PC-3 (cell line): ENCODE measurements around the gene CRISPLD2. TPM values are rescaled to one million over a fixed set of nuclear protein-coding genes. Genes with fewer than 3 reads are reported as not detected.

Source experiments
- ATAC-seq: fragments of 200-7000 bp; cut with Tn5 transposase; 2 replicates; pipeline ENCODE4 v1.9.1; 2020; ENCODE audit warnings: mild to moderate bottlenecking, moderate library complexity
- BruUV-seq: library from RNA; stranded (reverse); fragments of 400-500 nt; replicated peaks from 2 replicates; lab custom pipeline; 2021; lab: Mats Ljungman, UMichigan
- CTCF ChIA-PET: fragments of 300-600 bp; sonication (Branson Sonifier 250); formaldehyde crosslinking; loops from one replicate; lab custom pipeline; 2022; ENCODE audit warnings: antibody characterized with exemption; lab: Charles Lee
- POLR2A ChIA-PET: fragments of 300-600 bp; sonication (Branson Sonifier 250); formaldehyde crosslinking; loops from one replicate; lab custom pipeline; 2022; ENCODE audit warnings: antibody characterized with exemption; ENCODE audit not compliant: unreplicated experiment; lab: Charles Lee
- DNase-seq: peaks from one replicate; pipeline ENCODE4 v3.0.0-alpha.2; 2015
- H2AFZ ChIP-seq: fragments of 300-600 bp; sonication (generic); 2 replicates; pipeline ENCODE4 v1.6.0; 2016; ENCODE audit warnings: antibody characterized with exemption, low read length
- H3F3A ChIP-seq: fragments of 300-600 bp; sonication (generic); one replicate; pipeline ENCODE4 v1.6.0; 2017; ENCODE audit warnings: antibody characterized with exemption, low read length, control low read depth, mild to moderate bottlenecking; ENCODE audit not compliant: unreplicated experiment
- H3K27ac ChIP-seq: fragments of 300-600 bp; sonication (generic); 2 replicates; pipeline ENCODE4 v1.5.1; 2016; ENCODE audit warnings: mild to moderate bottlenecking, low read length
- H3K27me3 ChIP-seq: fragments of 300-600 bp; sonication (generic); 2 replicates; pipeline ENCODE4 v1.6.1; 2016; ENCODE audit warnings: low read length, mixed read lengths
- H3K36me3 ChIP-seq: fragments of 300-600 bp; sonication (generic); 2 replicates; pipeline ENCODE4 v1.6.1; 2016; ENCODE audit warnings: low read depth, mixed run types, low read length, mixed read lengths
- H3K4me1 ChIP-seq: fragments of 300-600 bp; sonication (generic); 2 replicates; pipeline ENCODE4 v1.5.1; 2016; ENCODE audit warnings: low read length; ENCODE audit not compliant: insufficient read depth
- H3K4me2 ChIP-seq: fragments of 300-600 bp; sonication (generic); 2 replicates; pipeline ENCODE4 v1.6.0; 2016; ENCODE audit warnings: low read length
- H3K4me3 ChIP-seq: fragments of 300-600 bp; sonication (generic); 2 replicates; pipeline ENCODE4 v1.5.1; 2016; ENCODE audit warnings: mild to moderate bottlenecking, low read length, mixed read lengths
- H3K79me2 ChIP-seq: fragments of 300-600 bp; sonication (generic); 2 replicates; pipeline ENCODE4 v1.6.1; 2017; ENCODE audit warnings: low read length, mixed read lengths
- H3K9ac ChIP-seq: fragments of 300-600 bp; sonication (generic); 2 replicates; pipeline ENCODE4 v1.6.0; 2016; ENCODE audit warnings: mild to moderate bottlenecking, low read length
- H3K9me2 ChIP-seq: fragments of 300-600 bp; sonication (generic); replicated peaks from 2 replicates; pipeline ENCODE4 v1.6.1; 2016; ENCODE audit warnings: mixed run types, low read length, mixed read lengths
- H3K9me3 ChIP-seq: fragments of 300-600 bp; sonication (generic); 2 replicates; pipeline ENCODE4 v1.6.1; 2016; ENCODE audit warnings: low read length, mixed read lengths
- H4K20me1 ChIP-seq: fragments of 300-600 bp; sonication (generic); 2 replicates; pipeline ENCODE4 v1.6.1; 2016; ENCODE audit warnings: low read length, mixed read lengths
- EZH2 ChIP-seq: fragments of 300-600 bp; sonication (generic); IDR thresholded peaks from one replicate; pipeline ENCODE4 v1.6.1; 2017; ENCODE audit warnings: antibody characterized with exemption, mild to moderate bottlenecking, low read length; ENCODE audit not compliant: unreplicated experiment
- EZH2phosphoT487 ChIP-seq: fragments of 300-600 bp; sonication (generic); IDR thresholded peaks from 2 replicates; pipeline ENCODE4 v1.6.1; 2018; ENCODE audit warnings: mild to moderate bottlenecking, antibody characterized with exemption, low read length, borderline replicate concordance
- intact Hi-C: fragments of 100-400 bp; cut with micrococcal nuclease; formaldehyde crosslinking; loops from 2 replicates; pipeline ENCODE4 v1.9.0; 2023
- total RNA-seq: library from RNA; depleted of rRNA; stranded (reverse); fragments of >200 nt; gene quantifications from 2 replicates; pipeline ENCODE4 v1.2.3, GENCODE V29; 2014
- TF ChIP-seq, protein P1 (sequence below): fragments of 300-600 bp; sonication (generic); conservative IDR thresholded peaks from 2 replicates; pipeline ENCODE4 v1.5.1; 2017; ENCODE audit warnings: antibody characterized with exemption, low read depth, mild to moderate bottlenecking, low read length

The CRISPLD2 gene
- total RNA-seq, 1 experiment from 2014 or later = 2.8 TPM

DNA sequence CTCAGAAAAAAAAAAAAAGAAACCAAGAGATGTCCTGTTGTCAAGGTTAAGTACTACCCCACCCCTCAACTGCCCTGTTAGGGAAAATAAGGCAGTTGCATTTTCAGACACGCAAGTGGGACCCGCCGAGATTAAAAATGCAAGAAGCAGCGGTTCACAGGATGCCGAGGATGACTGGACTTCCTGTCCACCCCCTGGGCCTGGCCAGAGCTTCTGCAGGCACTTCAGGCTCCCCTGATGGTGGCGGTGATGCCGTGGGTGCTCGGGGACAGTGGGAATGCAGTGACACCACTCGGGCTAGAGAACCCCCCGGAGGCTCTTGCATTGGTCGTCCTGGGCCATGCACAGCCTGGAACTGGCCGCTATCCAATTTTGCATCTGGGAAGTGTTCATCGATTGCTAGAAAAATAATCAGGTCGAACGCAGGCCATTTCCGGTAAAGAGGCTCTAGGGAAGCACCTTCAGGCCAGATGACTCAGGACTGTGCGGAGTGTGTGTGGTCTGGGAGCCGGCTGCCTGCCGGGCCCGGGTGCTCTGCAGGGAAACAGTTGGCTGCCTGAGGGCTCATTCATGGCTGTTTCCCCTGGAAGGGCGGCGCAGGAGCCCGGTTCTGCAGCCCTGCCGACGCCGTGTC is 13.4 kb upstream of the CRISPLD2 start:
- intact Hi-C loops = no loop called here
- Histone ChIP-seq H3K4me1 (peaks cover 13% of the 10 kb centered on the region), H3K27me3 (no peaks in the 10 kb centered on the region), H3K9me3 (no peaks in the 10 kb centered on the region), H3F3A (no peaks in the 10 kb centered on the region), H3K9ac (0 out of 2 replicates have a peak overlapping the region, but pooled peaks have one; percentile 2), H2AFZ (peak overlapping the region; percentile 63), H3K4me2 (peak overlapping the region; percentile 80), H4K20me1 (no peaks in the 10 kb centered on the region), H3K9me2 (no peaks in the 10 kb centered on the region), H3K79me2 (no peaks in the 10 kb centered on the region), H3K4me3 (peak overlapping the region; percentile 54), H3K27ac (peak overlapping the region; percentile 67), H3K36me3 (no peaks in the 10 kb centered on the region)
- BruUV-seq = no TSS peak
- ChIA-PET POLR2A (interaction anchor here (0.7 kb wide), 1 partner anchor 53 kb away, joined by 3 read pairs; no protein-coding TSS in a partner anchor), CTCF (no interaction called here)
- TF ChIP-seq, protein P1, sequence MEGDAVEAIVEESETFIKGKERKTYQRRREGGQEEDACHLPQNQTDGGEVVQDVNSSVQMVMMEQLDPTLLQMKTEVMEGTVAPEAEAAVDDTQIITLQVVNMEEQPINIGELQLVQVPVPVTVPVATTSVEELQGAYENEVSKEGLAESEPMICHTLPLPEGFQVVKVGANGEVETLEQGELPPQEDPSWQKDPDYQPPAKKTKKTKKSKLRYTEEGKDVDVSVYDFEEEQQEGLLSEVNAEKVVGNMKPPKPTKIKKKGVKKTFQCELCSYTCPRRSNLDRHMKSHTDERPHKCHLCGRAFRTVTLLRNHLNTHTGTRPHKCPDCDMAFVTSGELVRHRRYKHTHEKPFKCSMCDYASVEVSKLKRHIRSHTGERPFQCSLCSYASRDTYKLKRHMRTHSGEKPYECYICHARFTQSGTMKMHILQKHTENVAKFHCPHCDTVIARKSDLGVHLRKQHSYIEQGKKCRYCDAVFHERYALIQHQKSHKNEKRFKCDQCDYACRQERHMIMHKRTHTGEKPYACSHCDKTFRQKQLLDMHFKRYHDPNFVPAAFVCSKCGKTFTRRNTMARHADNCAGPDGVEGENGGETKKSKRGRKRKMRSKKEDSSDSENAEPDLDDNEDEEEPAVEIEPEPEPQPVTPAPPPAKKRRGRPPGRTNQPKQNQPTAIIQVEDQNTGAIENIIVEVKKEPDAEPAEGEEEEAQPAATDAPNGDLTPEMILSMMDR = no peak
- no peak for TF ChIP-seq EZH2phosphoT487
- no peak for TF ChIP-seq EZH2
- DNase-seq (peak; percentile 83), ATAC-seq (peak; percentile 97)

DNA sequence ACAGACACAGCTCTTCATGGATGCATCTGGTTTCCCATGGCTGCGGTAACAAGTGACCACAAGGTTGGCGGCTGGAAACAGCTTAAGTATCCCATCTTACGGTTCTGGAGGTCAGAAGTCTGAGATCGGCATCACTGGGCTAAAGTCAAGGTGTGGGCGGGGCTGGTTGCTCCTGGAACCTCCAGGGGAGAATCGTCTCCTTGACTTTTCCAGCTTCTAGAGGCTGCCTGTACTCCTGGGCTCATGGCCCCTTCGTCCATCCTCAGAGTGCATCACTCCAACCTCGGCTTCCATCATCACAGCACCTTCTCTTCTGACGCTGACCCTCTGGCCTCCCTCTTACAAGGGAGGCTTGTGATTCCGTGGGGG is 12.9 kb upstream of the CRISPLD2 start:
- H3K4me2 ChIP-seq = peak overlapping the region; percentile 80
- CTCF ChIA-PET = no interaction called here
- no peaks in the 10 kb centered on the region for H3K27me3 ChIP-seq
- no peaks in the 10 kb centered on the region for H3F3A ChIP-seq
- H3K36me3 ChIP-seq = no peaks in the 10 kb centered on the region
- peak overlapping the region; percentile 54 for H3K4me3 ChIP-seq
- no peak overlapping the region for H3K9ac ChIP-seq
- no peak; the same call in 1 of the 2 replicates for ATAC-seq
- H2AFZ ChIP-seq = peak overlapping the region; percentile 63
- TF ChIP-seq EZH2 (no peak), EZH2phosphoT487 (no peak)
- H3K4me1 ChIP-seq = peaks cover 13% of the 10 kb centered on the region
- H3K27ac ChIP-seq = peak overlapping the region; percentile 67
- no peaks in the 10 kb centered on the region for H3K9me3 ChIP-seq
- H3K9me2 ChIP-seq = no peaks in the 10 kb centered on the region
- intact Hi-C loops = no loop called here
- H3K79me2 ChIP-seq = no peaks in the 10 kb centered on the region
- DNase-seq = no peak
- BruUV-seq = no TSS peak
- H4K20me1 ChIP-seq = no peaks in the 10 kb centered on the region
- POLR2A ChIA-PET = interaction anchor here (0.7 kb wide), 1 partner anchor 53 kb away, joined by 3 read pairs; no protein-coding TSS in a partner anchor

DNA sequence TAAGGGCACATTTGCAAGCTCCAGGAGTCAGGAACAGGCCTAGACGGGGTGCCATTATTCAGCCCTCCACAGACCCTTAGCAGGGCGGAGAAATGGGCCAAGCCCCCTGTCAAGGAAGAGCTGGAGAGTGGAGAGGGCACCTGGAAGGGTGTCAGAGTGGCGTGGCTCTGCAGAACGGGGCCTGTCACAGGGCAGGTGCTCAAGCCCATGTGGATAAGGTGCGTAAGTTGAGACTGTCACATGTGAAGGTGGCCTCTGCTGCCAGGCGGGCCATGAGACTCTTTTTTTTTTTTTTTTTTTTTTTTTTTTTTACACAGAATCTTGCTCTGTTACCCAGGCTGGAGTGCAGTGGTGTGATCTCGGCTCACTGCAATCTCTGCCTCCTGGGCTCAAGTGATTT is 12.0 kb upstream of the CRISPLD2 start:
- Histone ChIP-seq H4K20me1 (no peaks in the 10 kb centered on the region), H3F3A (no peaks in the 10 kb centered on the region), H3K27ac (no peak overlapping the region), H3K79me2 (no peaks in the 10 kb centered on the region), H2AFZ (no peak overlapping the region), H3K4me3 (no peak overlapping the region), H3K9me3 (no peaks in the 10 kb centered on the region), H3K4me2 (no peak overlapping the region), H3K9ac (no peak overlapping the region), H3K36me3 (no peaks in the 10 kb centered on the region), H3K4me1 (peaks cover 13% of the 10 kb centered on the region), H3K9me2 (no peaks in the 10 kb centered on the region), H3K27me3 (no peaks in the 10 kb centered on the region)
- ChIA-PET CTCF (no interaction called here), POLR2A (no interaction called here)
- ATAC-seq = no peak
- TF ChIP-seq, protein P1 = no peak
- TF ChIP-seq EZH2 (no peak), EZH2phosphoT487 (no peak)
- intact Hi-C loops = no loop called here
- BruUV-seq = no TSS peak
- no peak for DNase-seq
